K562 (cell line): ENCODE data around the gene DMAC1. TPM values are rescaled to one million over a fixed set of nuclear protein-coding genes. Genes with fewer than 3 reads are reported as not detected.

Experiments used
- DMBX1 ChIP-seq: fragments of 250-450 bp; sonication (Bioruptor Pico); IDR thresholded peaks from 2 replicates; pipeline ENCODE4 v1.8.0; 2022; ENCODE audit warnings: inconsistent platforms, mild to moderate bottlenecking, moderate library complexity, borderline replicate concordance
- ELF4 ChIP-seq: fragments of 450-650 bp; formaldehyde crosslinking; IDR thresholded peaks from 2 replicates; pipeline ENCODE4 v1.4.0; 2022; ENCODE audit warnings: missing genetic modification characterization
- EP300 ChIP-seq: IDR thresholded peaks from 2 replicates; pipeline ENCODE4 v1.6.1; 2012; ENCODE audit warnings: low read length, improper control_type of control experiment
- ETS2 ChIP-seq: IDR thresholded peaks from 2 replicates; pipeline ENCODE4 v1.6.1; 2016; ENCODE audit warnings: borderline replicate concordance, missing genetic modification characterization, mild to moderate bottlenecking, moderate library complexity, missing compliant biosample characterization; ENCODE audit not compliant: poor library complexity, severe bottlenecking
- EWSR1 ChIP-seq: fragments of 450-650 bp; IDR thresholded peaks from 2 replicates; pipeline ENCODE4 v1.6.1; 2018; ENCODE audit warnings: borderline replicate concordance, mild to moderate bottlenecking, low read depth, moderate library complexity; ENCODE audit not compliant: partially characterized antibody
- PTTG1 ChIP-seq: fragments of 450-650 bp; IDR thresholded peaks from 2 replicates; pipeline ENCODE4 v1.6.1; 2016; ENCODE audit warnings: low read depth, mild to moderate bottlenecking, missing genetic modification characterization, missing compliant biosample characterization
- RBM14 ChIP-seq: fragments of 200-400 bp; formaldehyde crosslinking; IDR thresholded peaks from 2 replicates; pipeline ENCODE4 v1.6.1; 2018; ENCODE audit warnings: low read depth, mild to moderate bottlenecking, low read length, moderate library complexity, borderline replicate concordance; ENCODE audit not compliant: insufficient read depth
- VEZF1 ChIP-seq: fragments of 200-800 bp; sonication (Bioruptor generic); IDR thresholded peaks from 2 replicates; pipeline ENCODE4 v1.6.1; 2017; ENCODE audit warnings: missing genetic modification characterization, missing compliant biosample characterization
- ZNF140 ChIP-seq: fragments of 250-450 bp; sonication (Bioruptor Pico); IDR thresholded peaks from 2 replicates; pipeline ENCODE4 v1.8.0; 2021; ENCODE audit warnings: moderate library complexity, mild to moderate bottlenecking, inconsistent platforms
- ZNF165 ChIP-seq: fragments of 250-450 bp; sonication (Bioruptor Pico); IDR thresholded peaks from 2 replicates; pipeline ENCODE4 v1.4.0; 2020; ENCODE audit warnings: borderline replicate concordance
- ZNF311 ChIP-seq: fragments of 250-450 bp; sonication (Bioruptor Pico); IDR thresholded peaks from 2 replicates; pipeline ENCODE4 v1.4.0; 2020; ENCODE audit warnings: mild to moderate bottlenecking, moderate library complexity
- ZSCAN32 ChIP-seq: fragments of 450-650 bp; formaldehyde crosslinking; IDR thresholded peaks from 2 replicates; pipeline ENCODE4 v1.4.0; 2020; ENCODE audit warnings: mild to moderate bottlenecking, moderate library complexity
- polyA plus RNA-seq, 8 experiments: library from polyadenylated mRNA; depleted of rRNA in 4 of 8; stranded (reverse) in 5 of 8; unstranded in 3 of 8; fragments of >200 nt; fragmentation: Nextera tagmentation in 2 of 8; fragmentation: Illumina TruSeq in 1 of 8; extraction: Ambion mirVana in 2 of 8; extraction: Trizol in 1 of 8; gene quantifications; 2 replicates each; pipeline versions ENCODE4 v1.2.1 to v1.2.3, GENCODE V29; 2011 to 2014; ENCODE audit warnings: inconsistent platforms in 1 of 8, missing spikeins in 1 of 8
- total RNA-seq, 7 experiments: library from RNA; depleted of rRNA in 6 of 7; stranded (reverse); fragments of >200 nt in 6 of 7; fragmentation: Illumina TruSeq in 2 of 7; extraction: Trizol in 2 of 7; gene quantifications; 2 replicates each; pipeline versions ENCODE4 v1.2.1 to v1.2.3, GENCODE V29; 2011 to 2021; ENCODE audit warnings: low replicate concordance in 1 of 7
- TF ChIP-seq, protein P1 (sequence below), 2 experiments: fragments of 450-650 bp in 1 of 2; IDR thresholded peaks; 2 replicates each; pipeline ENCODE4 v1.6.1; 2011 to 2017; ENCODE audit warnings: low read depth in 2 of 2, antibody characterized with exemption in 1 of 2, borderline replicate concordance in 1 of 2, low read length in 1 of 2, mild to moderate bottlenecking in 1 of 2, mixed read lengths in 1 of 2; ENCODE audit not compliant: control insufficient read depth in 1 of 2
- TF ChIP-seq, protein P2 (sequence below): fragments of 250-450 bp; sonication (Bioruptor Pico); IDR thresholded peaks from 2 replicates; pipeline ENCODE4 v1.8.0; 2021; ENCODE audit warnings: borderline replicate concordance, mild to moderate bottlenecking, moderate library complexity; ENCODE audit not compliant: poor library complexity, severe bottlenecking
- TF ChIP-seq, protein P3 (sequence below), 2 experiments: fragments of 200-800 bp in 1 of 2; sonication (Bioruptor generic) in 1 of 2; sonication (generic) in 1 of 2; formaldehyde crosslinking in 1 of 2; IDR thresholded peaks in 1 of 2; conservative IDR thresholded peaks in 1 of 2; 2 replicates each; pipeline versions ENCODE4 v1.5.0 to v1.6.1; 2016 to 2020; ENCODE audit warnings: missing compliant biosample characterization in 1 of 2, missing genetic modification characterization in 1 of 2, missing genetic modification reagents in 1 of 2
- TF ChIP-seq, protein P4 (sequence below): sonication (generic); formaldehyde crosslinking; IDR thresholded peaks from 2 replicates; pipeline ENCODE4 v1.9.0; 2022; ENCODE audit warnings: mild to moderate bottlenecking, missing genetic modification reagents
- TF ChIP-seq, protein P5 (sequence below), 2 experiments: fragments of 250-450 bp in 1 of 2; fragments of 450-650 bp in 1 of 2; sonication (Bioruptor Pico) in 1 of 2; IDR thresholded peaks; 2 replicates each; pipeline versions ENCODE4 v1.6.1 to v1.8.0; 2016 to 2021; ENCODE audit warnings: mild to moderate bottlenecking in 2 of 2, moderate library complexity in 2 of 2, missing compliant biosample characterization in 1 of 2, missing genetic modification characterization in 1 of 2

Gene DMAC1
- total and polyA plus RNA-seq, 9 of the 15 experiments (the other 6 are each of a cell fraction or from before 2014, with no cell fraction given), result 15.9 to 94.4 (median 38.4) TPM

DNA sequence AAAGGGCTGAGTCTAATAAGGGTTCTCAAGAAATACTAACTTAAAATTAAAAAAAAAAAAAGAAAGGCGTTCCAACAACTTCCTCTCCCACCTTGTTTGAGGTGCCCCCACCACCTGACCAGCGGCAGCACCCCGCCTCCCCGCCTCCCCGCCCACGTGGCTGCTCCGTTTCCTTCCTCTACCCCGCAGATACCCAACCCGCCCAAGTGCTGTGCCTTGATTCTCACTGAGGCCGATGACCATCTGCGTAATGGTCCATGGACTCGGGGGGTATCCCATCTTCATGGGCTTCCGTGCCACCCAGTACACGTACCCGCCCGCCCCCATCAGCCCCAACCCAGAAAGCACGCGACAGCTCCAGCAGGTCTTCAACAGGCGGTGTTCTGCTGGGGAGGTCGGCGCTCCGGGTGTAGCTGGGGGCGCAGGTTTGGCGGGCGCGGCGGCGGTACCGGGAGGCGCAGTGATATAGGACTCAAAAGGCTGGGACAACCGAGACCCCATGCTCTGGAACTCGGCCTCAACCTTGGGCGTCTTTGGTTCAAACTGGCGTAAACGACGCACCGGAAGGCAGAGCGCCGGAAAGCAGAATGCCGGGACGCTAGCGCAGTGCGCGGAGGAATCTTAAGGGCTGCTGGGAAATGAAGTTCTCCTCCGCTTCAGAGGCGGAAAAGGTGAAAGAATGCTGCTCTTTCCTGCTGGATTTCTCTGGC lies at the start of gene DMAC1 (continued):
- TF ChIP-seq, protein P1, sequence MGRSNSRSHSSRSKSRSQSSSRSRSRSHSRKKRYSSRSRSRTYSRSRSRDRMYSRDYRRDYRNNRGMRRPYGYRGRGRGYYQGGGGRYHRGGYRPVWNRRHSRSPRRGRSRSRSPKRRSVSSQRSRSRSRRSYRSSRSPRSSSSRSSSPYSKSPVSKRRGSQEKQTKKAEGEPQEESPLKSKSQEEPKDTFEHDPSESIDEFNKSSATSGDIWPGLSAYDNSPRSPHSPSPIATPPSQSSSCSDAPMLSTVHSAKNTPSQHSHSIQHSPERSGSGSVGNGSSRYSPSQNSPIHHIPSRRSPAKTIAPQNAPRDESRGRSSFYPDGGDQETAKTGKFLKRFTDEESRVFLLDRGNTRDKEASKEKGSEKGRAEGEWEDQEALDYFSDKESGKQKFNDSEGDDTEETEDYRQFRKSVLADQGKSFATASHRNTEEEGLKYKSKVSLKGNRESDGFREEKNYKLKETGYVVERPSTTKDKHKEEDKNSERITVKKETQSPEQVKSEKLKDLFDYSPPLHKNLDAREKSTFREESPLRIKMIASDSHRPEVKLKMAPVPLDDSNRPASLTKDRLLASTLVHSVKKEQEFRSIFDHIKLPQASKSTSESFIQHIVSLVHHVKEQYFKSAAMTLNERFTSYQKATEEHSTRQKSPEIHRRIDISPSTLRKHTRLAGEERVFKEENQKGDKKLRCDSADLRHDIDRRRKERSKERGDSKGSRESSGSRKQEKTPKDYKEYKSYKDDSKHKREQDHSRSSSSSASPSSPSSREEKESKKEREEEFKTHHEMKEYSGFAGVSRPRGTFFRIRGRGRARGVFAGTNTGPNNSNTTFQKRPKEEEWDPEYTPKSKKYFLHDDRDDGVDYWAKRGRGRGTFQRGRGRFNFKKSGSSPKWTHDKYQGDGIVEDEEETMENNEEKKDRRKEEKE (IDR thresholded peaks at IDR 0.05; ENCODE audit: borderline replicate concordance in 1 of 2, control insufficient read depth in 1 of 2, low read depth in 2 of 2, low read length in 1 of 2), result no peak
- TF ChIP-seq ZNF165 (CRISPR knock-in tag), result no peak
- no peak for TF ChIP-seq EP300
- 0 out of 2 replicates have a peak, but pooled peaks have one; percentile 43 for TF ChIP-seq VEZF1 (CRISPR knock-in tag)
- TF ChIP-seq, protein P2, sequence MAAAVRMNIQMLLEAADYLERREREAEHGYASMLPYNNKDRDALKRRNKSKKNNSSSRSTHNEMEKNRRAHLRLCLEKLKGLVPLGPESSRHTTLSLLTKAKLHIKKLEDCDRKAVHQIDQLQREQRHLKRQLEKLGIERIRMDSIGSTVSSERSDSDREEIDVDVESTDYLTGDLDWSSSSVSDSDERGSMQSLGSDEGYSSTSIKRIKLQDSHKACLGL (CRISPR knock-in tag), result no peak
- TF ChIP-seq DMBX1 (CRISPR knock-in tag), result no peak
- TF ChIP-seq, protein P3, sequence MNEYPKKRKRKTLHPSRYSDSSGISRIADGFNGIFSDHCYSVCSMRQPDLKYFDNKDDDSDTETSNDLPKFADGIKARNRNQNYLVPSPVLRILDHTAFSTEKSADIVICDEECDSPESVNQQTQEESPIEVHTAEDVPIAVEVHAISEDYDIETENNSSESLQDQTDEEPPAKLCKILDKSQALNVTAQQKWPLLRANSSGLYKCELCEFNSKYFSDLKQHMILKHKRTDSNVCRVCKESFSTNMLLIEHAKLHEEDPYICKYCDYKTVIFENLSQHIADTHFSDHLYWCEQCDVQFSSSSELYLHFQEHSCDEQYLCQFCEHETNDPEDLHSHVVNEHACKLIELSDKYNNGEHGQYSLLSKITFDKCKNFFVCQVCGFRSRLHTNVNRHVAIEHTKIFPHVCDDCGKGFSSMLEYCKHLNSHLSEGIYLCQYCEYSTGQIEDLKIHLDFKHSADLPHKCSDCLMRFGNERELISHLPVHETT (CRISPR knock-in tag; conservative IDR thresholded peaks at IDR 0.05 in 1 of 2, IDR thresholded peaks at IDR 0.05 in 1 of 2), result no peak
- no peak for TF ChIP-seq RBM14
- no peak for TF ChIP-seq ETS2 (tag)
- no peak for TF ChIP-seq ELF4 (CRISPR knock-in tag)
- no peak for TF ChIP-seq ZSCAN32 (CRISPR knock-in tag)
- no peak for TF ChIP-seq EWSR1
- TF ChIP-seq ZNF311 (CRISPR knock-in tag), result no peak
- no peak for TF ChIP-seq PTTG1
- TF ChIP-seq, protein P4, sequence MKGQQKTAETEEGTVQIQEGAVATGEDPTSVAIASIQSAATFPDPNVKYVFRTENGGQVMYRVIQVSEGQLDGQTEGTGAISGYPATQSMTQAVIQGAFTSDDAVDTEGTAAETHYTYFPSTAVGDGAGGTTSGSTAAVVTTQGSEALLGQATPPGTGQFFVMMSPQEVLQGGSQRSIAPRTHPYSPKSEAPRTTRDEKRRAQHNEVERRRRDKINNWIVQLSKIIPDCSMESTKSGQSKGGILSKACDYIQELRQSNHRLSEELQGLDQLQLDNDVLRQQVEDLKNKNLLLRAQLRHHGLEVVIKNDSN (CRISPR knock-in tag), result no peak
- TF ChIP-seq ZNF140 (CRISPR knock-in tag), result no peak
- TF ChIP-seq, protein P5, sequence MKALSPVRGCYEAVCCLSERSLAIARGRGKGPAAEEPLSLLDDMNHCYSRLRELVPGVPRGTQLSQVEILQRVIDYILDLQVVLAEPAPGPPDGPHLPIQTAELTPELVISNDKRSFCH (CRISPR knock-in tag; IDR thresholded peaks at IDR 0.05), result no peak
- TF ChIP-seq, protein P5 (tag; IDR thresholded peaks at IDR 0.05), result no peak
